ENCODE results near the gene CDK15. TPM values are rescaled to one million over a fixed set of nuclear protein-coding genes. Genes with fewer than 3 reads are reported as not detected.

Gene CDK15
- total RNA-seq, 3 donors from 2014 or later (not counting 1 experiment from before 2014, with no cell fraction given) = 0.72 to 2.5 TPM; not detected in 1

Other genes starting within 250 kb of the CDK15 start
- gene TMEM237, start 163.0 kb upstream of the CDK15 start, total RNA-seq = 1 to 10 TPM; 2.8 to 3.9 (median 3.4) TPM
- gene MPP4, start 107.9 kb upstream of the CDK15 start, total RNA-seq = under 1 TPM in 2 of 3 donors, not detected in 1; 0.15 to 0.45 TPM
- 10 to 100 TPM; 15.0 to 28.6 (median 19.1) TPM for gene ALS2, start 25.6 kb upstream of the CDK15 start, total RNA-seq
- 1 to 10 TPM in 1 of 3 donors, under 1 TPM in 1, not detected in 1; 0.27 to 1.6 TPM for gene FZD7, start 227.3 kb downstream of the CDK15 start, total RNA-seq

All from natural killer cell (primary cell).